MM.1S (cell line): ENCODE results near the gene ZBTB4.
"Not testable (repeated sequence)": the region's sequence is repeated elsewhere in the genome, so short reads cannot be mapped to it uniquely, and the experiment has no call there.

Experiments
- DNase-seq: peaks from one replicate; pipeline ENCODE4 v3.0.0-alpha.2; 2015
- H2AFZ ChIP-seq: fragments of 300-600 bp; sonication (generic); 2 replicates; pipeline ENCODE4 v1.6.0; 2016; ENCODE audit warnings: antibody characterized with exemption, low read length
- H3F3A ChIP-seq: fragments of 300-600 bp; sonication (generic); 2 replicates; pipeline ENCODE4 v1.6.1; 2016; ENCODE audit warnings: mild to moderate bottlenecking, antibody characterized with exemption, low read length, moderate library complexity, mixed read lengths; ENCODE audit not compliant: insufficient read depth
- H3K27ac ChIP-seq: fragments of 300-600 bp; sonication (generic); 2 replicates; pipeline ENCODE4 v1.5.1; 2016; ENCODE audit warnings: mild to moderate bottlenecking, low read length
- H3K27me3 ChIP-seq: fragments of 300-600 bp; sonication (generic); replicated peaks from 2 replicates; pipeline ENCODE4 v1.6.0; 2016; ENCODE audit warnings: low read length; ENCODE audit not compliant: insufficient read depth
- H3K36me3 ChIP-seq: fragments of 300-600 bp; sonication (generic); replicated peaks from 2 replicates; pipeline ENCODE4 v1.6.1; 2016; ENCODE audit warnings: mild to moderate bottlenecking, low read length, mixed read lengths; ENCODE audit not compliant: insufficient read depth
- H3K4me1 ChIP-seq: fragments of 300-600 bp; sonication (generic); 2 replicates; pipeline ENCODE4 v1.6.1; 2016; ENCODE audit warnings: low read length, mixed read lengths
- H3K4me2 ChIP-seq: fragments of 300-600 bp; sonication (generic); 2 replicates; pipeline ENCODE4 v1.6.0; 2016; ENCODE audit warnings: low read depth, low read length
- H3K4me3 ChIP-seq: fragments of 300-600 bp; sonication (generic); 2 replicates; pipeline ENCODE4 v1.5.1; 2016; ENCODE audit warnings: low read length, mixed read lengths
- H3K79me2 ChIP-seq: fragments of 300-600 bp; sonication (generic); 2 replicates; pipeline ENCODE4 v1.6.1; 2016; ENCODE audit warnings: mixed run types, low read length, mixed read lengths
- H3K9ac ChIP-seq: fragments of 300-600 bp; sonication (generic); 2 replicates; pipeline ENCODE4 v1.6.1; 2016; ENCODE audit warnings: low read length, mixed read lengths
- H3K9me2 ChIP-seq: fragments of 300-600 bp; sonication (generic); replicated peaks from 2 replicates; pipeline ENCODE4 v1.6.1; 2016; ENCODE audit warnings: mild to moderate bottlenecking, low read length, mixed read lengths; ENCODE audit not compliant: insufficient read depth
- H3K9me3 ChIP-seq: fragments of 300-600 bp; sonication (generic); replicated peaks from 2 replicates; pipeline ENCODE4 v1.6.1; 2016; ENCODE audit warnings: mild to moderate bottlenecking, low read length, mixed read lengths; ENCODE audit not compliant: insufficient read depth
- H4K20me1 ChIP-seq: fragments of 300-600 bp; sonication (generic); 2 replicates; pipeline ENCODE4 v1.6.1; 2016; ENCODE audit warnings: mild to moderate bottlenecking, low read length, moderate library complexity, mixed read lengths; ENCODE audit not compliant: insufficient read depth
- EZH2 ChIP-seq: fragments of 300-600 bp; sonication (generic); optimal IDR thresholded peaks from 2 replicates; pipeline ENCODE3; 2017; ENCODE audit warnings: low read depth, mild to moderate bottlenecking, antibody characterized with exemption, low read length, mixed read lengths
- EZH2phosphoT487 ChIP-seq: fragments of 300-600 bp; sonication (generic); IDR thresholded peaks from 2 replicates; pipeline ENCODE4 v1.6.1; 2018; ENCODE audit warnings: antibody characterized with exemption, low read length
- TF ChIP-seq, protein P1 (sequence below): fragments of 300-600 bp; sonication (generic); IDR thresholded peaks from 2 replicates; pipeline ENCODE4 v1.5.1; 2016; ENCODE audit warnings: antibody characterized with exemption, low read length, mixed read lengths

The ZBTB4 gene

DNA sequence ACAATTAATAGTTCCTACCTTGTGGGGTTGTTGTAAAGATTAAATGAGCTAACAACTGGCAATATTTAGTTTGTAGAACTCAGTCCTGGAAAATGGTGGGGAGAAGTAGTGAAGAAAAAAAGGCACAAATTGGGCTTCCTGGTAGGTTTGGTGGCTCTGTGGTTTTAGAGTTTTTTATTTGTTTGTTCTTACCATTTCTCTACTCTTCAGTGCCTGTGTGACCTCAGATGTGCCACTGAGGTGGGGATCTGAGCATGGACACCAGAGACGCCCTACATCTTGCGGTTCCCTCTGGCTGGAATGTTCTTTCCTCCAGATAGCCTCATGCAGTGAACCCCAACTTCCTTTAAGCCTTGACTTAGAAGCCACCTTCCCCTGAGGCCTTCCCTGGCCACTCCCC is 7.7 kb downstream of the ZBTB4 start:
- H3K36me3 ChIP-seq, result no peaks in the 10 kb centered on the region
- no peaks in the 10 kb centered on the region for H3K9me3 ChIP-seq
- no peak overlapping the region for H3K27ac ChIP-seq
- TF ChIP-seq EZH2, result no peak
- no peak for TF ChIP-seq EZH2phosphoT487
- TF ChIP-seq, protein P1, sequence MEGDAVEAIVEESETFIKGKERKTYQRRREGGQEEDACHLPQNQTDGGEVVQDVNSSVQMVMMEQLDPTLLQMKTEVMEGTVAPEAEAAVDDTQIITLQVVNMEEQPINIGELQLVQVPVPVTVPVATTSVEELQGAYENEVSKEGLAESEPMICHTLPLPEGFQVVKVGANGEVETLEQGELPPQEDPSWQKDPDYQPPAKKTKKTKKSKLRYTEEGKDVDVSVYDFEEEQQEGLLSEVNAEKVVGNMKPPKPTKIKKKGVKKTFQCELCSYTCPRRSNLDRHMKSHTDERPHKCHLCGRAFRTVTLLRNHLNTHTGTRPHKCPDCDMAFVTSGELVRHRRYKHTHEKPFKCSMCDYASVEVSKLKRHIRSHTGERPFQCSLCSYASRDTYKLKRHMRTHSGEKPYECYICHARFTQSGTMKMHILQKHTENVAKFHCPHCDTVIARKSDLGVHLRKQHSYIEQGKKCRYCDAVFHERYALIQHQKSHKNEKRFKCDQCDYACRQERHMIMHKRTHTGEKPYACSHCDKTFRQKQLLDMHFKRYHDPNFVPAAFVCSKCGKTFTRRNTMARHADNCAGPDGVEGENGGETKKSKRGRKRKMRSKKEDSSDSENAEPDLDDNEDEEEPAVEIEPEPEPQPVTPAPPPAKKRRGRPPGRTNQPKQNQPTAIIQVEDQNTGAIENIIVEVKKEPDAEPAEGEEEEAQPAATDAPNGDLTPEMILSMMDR, result no peak
- H3K9me2 ChIP-seq, result no peaks in the 10 kb centered on the region
- H3K4me3 ChIP-seq, result no peak overlapping the region
- no peak overlapping the region for H2AFZ ChIP-seq
- no peak overlapping the region for H3K9ac ChIP-seq
- no peaks in the 10 kb centered on the region for H3K79me2 ChIP-seq
- no peaks in the 10 kb centered on the region for H3K27me3 ChIP-seq
- DNase-seq, result no peak
- H3K4me2 ChIP-seq, result no peak overlapping the region
- H3F3A ChIP-seq, result no peaks in the 10 kb centered on the region
- no peaks in the 10 kb centered on the region for H3K4me1 ChIP-seq
- H4K20me1 ChIP-seq, result no peaks in the 10 kb centered on the region

DNA sequence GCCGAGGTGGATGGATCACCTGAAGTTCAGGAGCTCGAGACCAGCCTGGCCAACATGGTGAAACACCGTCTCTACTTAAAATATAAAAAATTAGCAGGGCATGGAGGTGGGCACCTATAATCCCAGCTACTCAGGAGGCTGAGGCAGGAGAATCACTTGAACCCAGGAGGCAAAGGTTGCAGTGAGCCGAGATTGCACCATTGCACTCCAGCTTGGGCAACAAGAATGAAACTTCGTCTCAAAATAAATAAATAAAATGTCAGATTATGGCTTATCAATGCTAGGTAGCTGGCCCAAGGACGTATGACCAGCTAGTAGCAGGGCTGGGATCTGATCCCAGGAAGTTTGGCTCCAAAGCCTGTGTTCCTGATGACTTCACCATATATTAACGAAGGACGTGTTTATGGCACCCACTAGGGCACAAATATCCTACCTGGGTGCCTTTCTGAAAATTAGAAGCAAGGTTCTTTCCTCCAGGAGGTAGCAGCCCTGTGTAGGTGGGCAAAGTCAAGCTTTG is 8.9 kb downstream of the ZBTB4 start:
- H3K9me3 ChIP-seq, H3K4me1 ChIP-seq, H3K4me3 ChIP-seq, H3K9me2 ChIP-seq, H3K27me3 ChIP-seq, H4K20me1 ChIP-seq, H2AFZ ChIP-seq, H3K79me2 ChIP-seq, H3K27ac ChIP-seq, DNase-seq, H3K4me2 ChIP-seq, H3F3A ChIP-seq, H3K36me3 ChIP-seq, H3K9ac ChIP-seq: not testable (repeated sequence)

DNA sequence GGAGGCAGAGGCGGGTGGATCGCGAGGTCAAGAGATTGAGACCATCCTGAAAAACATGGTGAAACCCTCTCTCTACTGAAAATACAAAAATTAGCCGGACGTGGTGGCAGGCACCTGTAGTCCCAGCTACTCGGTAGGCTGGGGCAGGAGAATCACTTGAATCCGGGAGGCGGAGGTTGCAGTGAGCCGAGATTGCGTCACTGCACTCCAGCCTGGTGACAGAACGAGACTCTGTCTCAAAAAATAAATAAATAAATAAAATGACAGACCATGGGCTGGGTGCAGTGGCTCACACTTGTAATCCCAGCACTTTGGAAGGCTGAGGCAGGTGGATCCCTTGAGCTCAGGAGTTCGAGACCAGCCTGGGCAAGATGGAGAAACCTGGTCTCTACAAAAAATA is 9.6 kb downstream of the ZBTB4 start:
- not testable (repeated sequence) for H3K9me2 ChIP-seq, H3K9me3 ChIP-seq, H3K4me1 ChIP-seq, H3K27ac ChIP-seq, DNase-seq, H3K36me3 ChIP-seq, H3K79me2 ChIP-seq, H3K4me3 ChIP-seq, H3K4me2 ChIP-seq, H3K9ac ChIP-seq, H3F3A ChIP-seq, H4K20me1 ChIP-seq, H2AFZ ChIP-seq, H3K27me3 ChIP-seq

DNA sequence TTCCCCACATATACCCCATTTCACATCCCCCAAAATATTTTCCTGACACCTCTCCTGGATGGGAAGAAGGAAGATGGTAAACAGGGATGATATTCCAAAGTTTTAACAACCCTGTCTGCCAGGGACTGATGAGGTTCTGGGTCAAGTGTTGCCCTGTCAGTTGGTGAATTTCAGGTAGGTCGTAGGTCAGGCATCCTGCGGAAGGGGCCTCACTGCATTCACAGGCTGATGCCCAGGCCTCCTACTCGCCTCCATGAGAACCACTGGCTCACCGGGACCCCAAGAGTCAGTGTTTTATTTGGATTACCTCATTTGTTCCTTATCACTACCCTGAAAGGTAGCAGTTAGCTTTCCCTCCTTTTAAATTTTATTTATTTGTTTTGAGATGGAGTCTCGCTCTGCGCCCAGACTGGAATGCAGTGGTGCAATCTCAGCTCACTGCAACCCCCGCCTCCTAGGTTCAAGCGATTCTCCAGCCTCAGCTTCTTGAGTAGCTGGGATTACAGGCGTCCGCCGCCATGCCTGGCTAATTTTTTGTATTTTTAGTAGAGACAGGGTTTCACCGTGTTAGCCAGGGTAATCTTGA is 10.5 kb downstream of the ZBTB4 start:
- Histone ChIP-seq H3K4me1 (no peaks in the 10 kb centered on the region), H2AFZ (no peak overlapping the region), H3K4me2 (no peak overlapping the region), H3K36me3 (no peaks in the 10 kb centered on the region), H3K4me3 (no peak overlapping the region), H3K27me3 (no peaks in the 10 kb centered on the region), H3K9me3 (no peaks in the 10 kb centered on the region), H3K9me2 (no peaks in the 10 kb centered on the region), H3K79me2 (no peaks in the 10 kb centered on the region), H3K9ac (no peak overlapping the region), H3K27ac (no peak overlapping the region), H4K20me1 (no peaks in the 10 kb centered on the region), H3F3A (no peaks in the 10 kb centered on the region)
- DNase-seq, result no peak
- TF ChIP-seq EZH2phosphoT487 (no peak), EZH2 (no peak)
- TF ChIP-seq, protein P1, result no peak
